ENCODE data around the gene TFDP2.
"Not testable (repeated sequence)": the region's sequence is repeated elsewhere in the genome, so short reads cannot be mapped to it uniquely, and the experiment has no call there.

TFDP2 gene

DNA sequence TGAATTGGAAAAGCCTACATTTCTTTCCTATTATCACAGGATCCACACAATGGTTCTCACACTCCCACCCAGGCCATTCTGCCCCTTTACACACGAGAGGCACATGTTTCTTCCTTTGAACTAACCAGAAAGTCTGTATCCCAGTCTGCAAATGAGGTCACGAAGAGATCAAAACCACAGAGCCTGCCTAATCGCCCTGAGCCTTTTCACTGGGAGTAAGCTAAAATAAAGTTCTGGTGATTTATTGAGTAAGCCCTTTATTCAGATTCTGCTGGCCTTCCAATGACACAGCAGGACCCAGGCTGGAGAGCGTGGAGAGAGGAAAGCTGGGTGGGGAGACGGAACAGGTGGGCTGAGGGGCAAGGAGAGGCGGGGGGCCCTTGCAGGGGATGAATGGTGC is 194.2 kb downstream of the TFDP2 start:
- DNase-seq = no peak

GRCh38 chr3:141952611-141953010 is 196.7 kb downstream of the TFDP2 start:
- no peak for DNase-seq

- no peak for DNase-seq
These were observed 198.5 kb downstream of the TFDP2 start for GRCh38 chr3:141950572-141951493.

DNA sequence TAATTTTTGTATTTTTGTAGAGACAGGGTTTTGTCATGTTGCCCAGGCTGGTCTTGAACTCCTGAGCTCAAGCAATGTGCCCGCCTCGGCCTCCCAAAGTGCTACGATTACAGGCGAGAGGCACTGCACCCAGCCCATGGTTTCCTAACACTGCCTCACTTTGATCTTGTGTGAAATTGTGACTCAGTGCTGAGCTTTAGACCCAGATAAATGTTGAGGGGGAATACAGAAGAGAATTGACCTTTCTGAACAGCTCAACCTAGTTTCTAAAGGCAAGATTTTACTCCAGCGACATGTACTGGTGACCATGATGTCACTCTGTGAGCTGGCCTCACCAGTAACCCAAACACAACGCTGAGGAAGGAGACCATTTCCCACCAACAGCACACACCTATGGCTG is 199.4 kb downstream of the TFDP2 start:
- no peak for DNase-seq

DNA sequence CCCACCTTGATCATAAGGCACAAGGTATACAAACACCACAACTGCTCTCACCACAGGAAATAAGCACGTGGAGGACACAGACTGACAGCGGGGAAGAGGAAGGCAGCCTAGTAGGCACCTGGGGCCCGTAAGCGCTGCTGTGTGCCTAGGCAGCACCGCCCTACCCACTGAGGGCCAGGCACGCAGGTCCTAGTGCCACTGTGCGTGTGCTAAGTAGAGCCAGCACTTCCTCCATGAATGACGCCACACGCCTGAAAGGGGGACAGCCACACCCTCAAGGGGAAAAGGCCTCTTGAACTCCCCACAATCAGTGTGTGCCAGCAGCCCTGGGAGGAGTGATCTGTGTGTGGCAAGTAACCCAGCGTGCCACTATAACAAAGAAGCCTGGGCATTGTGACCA is 199.9 kb downstream of the TFDP2 start:
- no peak for DNase-seq

DNA sequence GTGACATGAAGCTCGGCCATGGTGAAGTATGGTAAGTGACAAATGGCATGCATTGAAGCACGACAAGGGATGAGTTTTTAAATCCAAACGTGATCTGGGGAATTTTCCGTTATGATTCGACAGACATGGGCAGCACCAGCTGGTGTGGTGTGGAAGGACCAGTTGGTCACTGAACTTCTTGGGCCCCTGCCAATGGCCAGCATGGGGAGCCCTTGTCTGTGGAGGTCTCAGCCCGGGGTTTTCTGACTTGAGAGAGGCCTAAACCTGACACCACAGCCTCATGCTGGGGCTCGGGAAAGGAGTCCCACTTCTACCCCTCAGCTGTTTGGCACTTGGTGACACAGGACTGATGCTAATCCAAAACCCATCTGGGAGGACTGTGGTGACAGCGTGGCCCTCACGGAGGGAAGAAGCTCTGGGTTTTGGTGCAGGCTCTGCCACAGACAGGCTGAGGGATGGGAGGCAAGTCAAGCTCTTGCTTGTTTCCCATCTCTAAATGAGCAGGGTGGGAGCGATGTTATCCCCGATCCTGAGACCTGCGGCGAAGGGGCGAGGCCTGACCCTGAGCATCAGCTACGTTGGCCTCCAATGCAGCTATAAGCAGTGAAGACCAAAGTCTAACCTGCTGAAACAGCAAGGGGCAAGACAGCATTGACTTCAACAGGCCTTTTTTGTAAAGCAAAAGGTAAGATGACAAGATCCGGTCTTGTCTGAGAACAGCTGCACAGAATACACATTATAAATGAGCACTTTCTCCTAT is 203.4 kb downstream of the TFDP2 start:
- DNase-seq = no peak

GRCh38 chr3:141942006-141942405 is 207.3 kb downstream of the TFDP2 start:
- DNase-seq = no peak

- DNase-seq = no peak
These were observed 208.3 kb downstream of the TFDP2 start for GRCh38 chr3:141941093-141941492.

DNA sequence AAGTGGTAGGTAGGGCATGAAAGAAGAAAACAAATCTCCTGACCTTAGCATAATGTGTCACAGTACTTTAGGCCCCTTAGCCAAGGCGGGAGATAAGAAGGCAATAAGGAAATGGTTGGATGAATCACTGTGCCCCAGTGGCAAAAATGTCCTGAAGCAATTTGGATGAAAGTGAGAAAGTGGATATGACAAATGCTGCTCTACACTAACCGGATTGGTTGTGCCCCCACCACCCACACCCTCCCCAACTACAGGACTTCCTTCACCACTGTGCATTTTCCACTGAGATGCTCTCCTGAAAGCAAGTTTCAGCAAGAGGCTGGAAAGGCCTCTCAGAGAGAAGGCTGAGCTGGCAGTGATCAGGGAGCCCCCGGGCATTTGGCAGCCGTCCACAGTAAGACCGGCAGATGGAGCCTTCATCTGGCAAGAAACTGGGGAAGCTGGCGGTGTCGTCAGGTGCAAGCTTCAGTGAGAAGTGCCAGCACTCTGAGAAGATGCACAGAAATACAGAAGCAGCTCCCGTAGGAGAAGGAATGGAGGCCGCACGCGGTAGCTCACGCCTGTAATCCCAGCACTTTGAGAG is 209.1 kb downstream of the TFDP2 start:
- peak; percentile 71 for DNase-seq

DNA sequence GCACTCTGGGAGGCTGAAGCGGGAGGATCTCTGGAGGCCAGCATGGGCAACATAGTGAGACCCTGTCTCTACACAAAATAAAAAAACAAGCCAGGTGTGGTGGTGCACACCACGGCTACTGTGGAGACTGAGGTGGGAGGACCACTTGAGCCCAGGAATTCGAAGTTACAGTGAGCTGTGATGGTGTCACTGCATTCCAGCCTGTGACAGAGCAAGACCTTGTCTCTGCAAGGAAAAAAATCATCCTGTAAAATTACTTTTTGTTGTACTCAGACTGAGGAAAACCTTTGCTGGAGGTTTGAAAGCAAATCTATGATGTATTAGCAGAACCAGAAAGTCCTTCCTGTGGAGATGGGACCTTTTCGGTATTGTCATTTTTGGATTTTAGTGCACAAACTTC is 209.6 kb downstream of the TFDP2 start:
- no peak for DNase-seq

DNA sequence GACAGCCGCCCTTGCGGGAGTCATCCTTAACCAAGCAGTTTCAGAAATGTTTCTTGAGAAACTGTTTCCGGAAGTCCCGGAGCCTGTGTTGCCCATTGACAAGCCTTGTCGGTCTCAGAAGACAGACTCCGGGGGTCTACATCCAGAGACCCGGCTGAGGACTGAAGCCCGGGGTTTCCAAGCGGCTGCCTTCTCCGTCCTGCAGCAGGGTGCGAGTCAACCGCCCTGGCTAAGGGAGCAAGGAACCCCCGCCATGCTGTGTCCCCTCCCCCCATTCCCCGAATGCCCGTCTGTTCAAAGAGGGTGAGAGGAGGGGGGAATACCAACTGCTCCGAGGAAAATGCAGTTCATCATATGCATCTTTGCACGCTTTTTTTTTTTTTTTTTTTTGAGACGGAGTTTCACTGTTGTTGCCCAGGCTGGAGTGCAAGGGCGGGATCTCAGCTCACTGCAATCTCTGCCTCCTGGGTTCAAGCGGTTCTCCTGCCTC is 211.3 kb downstream of the TFDP2 start:
- DNase-seq = no peak

DNA sequence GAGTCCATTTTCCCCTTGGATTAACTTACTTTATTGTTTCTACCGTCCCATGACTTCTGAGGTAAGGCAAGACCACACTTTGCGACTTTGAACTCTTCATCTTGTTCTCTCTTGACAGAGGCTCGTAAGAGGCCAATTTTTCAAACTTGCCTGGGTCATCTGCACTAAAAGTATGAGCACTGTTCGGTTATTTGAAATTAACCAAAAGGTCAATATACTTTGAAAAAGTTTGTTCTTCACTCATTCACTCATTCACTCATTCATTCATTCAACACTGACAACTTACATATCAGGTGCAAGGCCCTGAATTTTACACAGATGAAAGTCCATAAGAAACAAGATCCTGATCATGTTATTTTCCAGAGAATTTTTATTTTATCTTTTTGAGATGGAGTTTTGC is 215.0 kb downstream of the TFDP2 start:
- no peak for DNase-seq

DNA sequence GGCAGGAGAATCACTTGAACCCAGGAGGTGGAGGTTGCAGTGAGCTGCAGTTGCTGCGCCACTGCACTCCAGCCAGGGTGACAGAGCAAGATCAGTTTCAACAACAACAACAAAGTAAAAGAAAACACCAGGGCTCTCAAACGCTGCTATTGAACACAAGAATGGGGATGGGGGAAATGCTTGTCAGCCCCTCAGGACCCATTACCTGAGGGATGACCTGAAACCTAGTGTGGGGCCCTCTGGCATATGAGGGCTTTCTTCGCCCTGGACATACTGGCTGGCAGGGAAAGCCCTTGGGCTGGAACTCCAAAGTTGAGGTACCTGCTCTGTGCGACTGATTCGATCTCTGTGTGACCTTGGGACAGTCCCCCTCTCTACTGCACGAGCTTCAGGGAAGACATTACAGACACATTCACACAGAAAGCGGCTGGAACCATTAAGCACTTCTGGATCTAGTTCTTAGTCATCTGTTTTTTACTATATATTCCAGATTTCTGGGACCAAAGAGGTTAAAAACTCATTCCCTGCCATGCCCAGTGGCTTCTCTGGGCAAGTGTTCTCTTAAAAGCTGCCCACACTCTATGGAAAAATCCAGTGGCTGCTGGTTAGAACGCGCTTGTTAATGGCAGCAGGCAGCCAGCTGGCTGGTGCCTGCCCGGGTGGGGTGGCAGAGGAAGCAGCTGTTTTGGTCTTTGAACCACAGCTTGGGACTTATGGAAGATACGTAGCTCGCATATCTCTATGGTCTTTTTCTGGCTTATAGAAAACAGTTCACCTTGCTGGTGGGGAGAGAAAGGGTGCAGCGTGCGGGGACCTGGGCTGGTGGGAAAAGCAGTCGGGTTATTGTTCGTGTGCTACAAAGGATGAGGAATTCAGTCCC is 215.7 kb downstream of the TFDP2 start:
- DNase-seq = no peak

- DNase-seq = no peak
These were observed 218.5 kb downstream of the TFDP2 start for GRCh38 chr3:141930801-141931200.

- no peak for DNase-seq
These were observed 219.9 kb downstream of the TFDP2 start for GRCh38 chr3:141929341-141929995.

GRCh38 chr3:141928631-141929270 is 220.6 kb downstream of the TFDP2 start:
- no peak for DNase-seq

GRCh38 chr3:141926929-141927328 is 222.4 kb downstream of the TFDP2 start:
- DNase-seq = no peak

DNA sequence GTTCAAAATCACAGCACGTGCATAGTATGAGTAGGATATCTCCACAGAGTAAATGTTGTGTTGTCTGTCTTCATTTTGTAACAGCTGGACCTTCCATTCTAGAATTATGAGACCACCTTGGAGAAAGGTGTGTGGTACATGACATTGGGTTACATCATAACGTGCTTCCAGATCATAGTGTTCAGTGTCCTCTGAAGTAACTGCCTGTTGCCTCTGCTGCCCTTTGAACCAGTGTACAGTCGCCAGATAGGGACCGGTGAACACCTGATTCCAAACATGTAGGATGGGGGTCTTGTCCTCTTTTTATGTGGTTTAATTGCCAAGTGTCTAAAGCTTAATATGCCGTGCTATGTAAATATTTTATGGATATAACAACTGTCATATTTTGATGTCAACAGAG is 223.7 kb downstream of the TFDP2 start:
- DNase-seq = not testable (repeated sequence)

GRCh38 chr3:141921316-141921715 is 228.0 kb downstream of the TFDP2 start:
- DNase-seq = no peak

GRCh38 chr3:141920701-141921100 is 228.6 kb downstream of the TFDP2 start:
- DNase-seq = no peak

DNA sequence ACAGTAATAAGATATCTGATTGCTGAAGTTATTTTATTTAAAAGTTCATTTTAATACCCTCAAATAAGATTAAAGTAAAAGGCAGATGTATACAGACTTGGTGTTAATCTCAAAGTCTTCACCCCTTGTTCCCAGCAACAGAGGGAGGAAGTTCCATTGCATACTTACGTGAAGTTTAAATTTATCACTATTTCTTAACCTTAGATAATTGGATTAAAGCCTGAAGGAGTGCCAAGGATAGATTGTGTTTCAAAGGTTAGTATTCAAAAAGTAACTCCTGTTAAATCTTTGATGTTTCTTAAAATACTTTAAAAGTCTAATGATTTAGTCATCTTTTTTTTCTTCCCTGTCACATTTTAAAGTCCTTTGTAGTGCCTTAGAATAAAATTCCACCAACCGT is 233.6 kb downstream of the TFDP2 start:
- no peak for DNase-seq
